Activated CD4-positive, alpha-beta T cell treated with anti-CD3 and anti-CD28 coated beads for 36 hours (primary cell): ENCODE data around the gene PADI1. TPM values are rescaled to one million over a fixed set of nuclear protein-coding genes. Genes with fewer than 3 reads are reported as not detected.

Source experiments
- microRNA-seq: library from miRNA; unstranded; fragments of <30 nt; microRNA quantifications from one replicate; pipeline ENCODE4 v1.2.0, GENCODE V29; 2021; ENCODE audit warnings: borderline replicate concordance
- total RNA-seq, 2 experiments: library from RNA; stranded (reverse); gene quantifications; one replicate each; pipeline ENCODE4 v1.2.3, GENCODE V29; 2021

Gene PADI1
- total RNA-seq, 2 experiments from 2014 or later = not detected

Small RNA genes lying within 50 kb of the gene (microRNA-seq; reads per million reads assigned to microRNA genes)
- not detected for gene MIR3972

Other genes starting within 250 kb of the PADI1 start
- not detected for gene MFAP2, start 224.5 kb upstream of the PADI1 start, total RNA-seq
- 10 to 100 TPM; 30.7 to 32.0 TPM for gene ATP13A2, start 193.2 kb upstream of the PADI1 start, total RNA-seq
- 100 to 1,000 TPM; 132 to 149 TPM for gene SDHB, start 151.1 kb upstream of the PADI1 start, total RNA-seq
- under 1 TPM in 1 of 2 experiments, not detected in 1; 0.05 TPM for gene PADI2, start 85.7 kb upstream of the PADI1 start, total RNA-seq
- gene PADI3, start 44.0 kb downstream of the PADI1 start, total RNA-seq = not detected
- gene PADI4, start 103.1 kb downstream of the PADI1 start, total RNA-seq = under 1 TPM; 0.23 to 0.30 TPM
- gene PADI6, start 167.1 kb downstream of the PADI1 start, total RNA-seq = not detected
- gene RCC2, start 234.5 kb downstream of the PADI1 start, total RNA-seq = 100 to 1,000 TPM; 107 to 120 TPM